Left kidney (tissue), 2 donors: Measurements from ENCODE around the gene PPP2R5E. TPM values are rescaled to one million over a fixed set of nuclear protein-coding genes. Genes with fewer than 3 reads are reported as not detected.
"Not testable (repeated sequence)": the region's sequence is repeated elsewhere in the genome, so short reads cannot be mapped to it uniquely, and the experiment has no call there.

Source experiments
- DNase-seq: peaks from one replicate; pipeline ENCODE4 v3.0.0-alpha.2; 2013
- polyA plus RNA-seq: library from polyadenylated mRNA; unstranded; fragments of 120-200 nt; gene quantifications from one replicate; pipeline ENCODE4 v1.2.1, GENCODE V29; 2013; ENCODE audit not compliant: insufficient read length

Gene PPP2R5E
- polyA plus RNA-seq, 1 donor, result 42.6 TPM

DNA sequence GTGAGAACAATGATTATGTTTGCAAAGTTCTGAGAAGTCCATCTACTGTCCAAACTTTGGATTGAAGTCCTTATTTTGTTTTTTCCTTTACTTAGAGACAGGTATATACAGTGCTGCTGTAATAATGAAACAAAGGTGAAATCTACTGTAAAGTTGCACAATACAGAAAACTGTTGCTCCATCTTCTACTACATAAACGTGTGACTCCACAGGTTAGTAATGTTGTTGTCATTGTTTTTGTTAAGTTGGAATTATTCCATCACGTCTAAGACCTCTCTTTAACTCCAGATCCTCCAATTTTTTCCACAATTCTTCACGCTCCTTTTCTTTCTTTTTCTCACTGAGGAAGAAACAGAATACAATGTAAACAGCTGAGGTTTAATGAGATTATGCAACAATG is 167.4 kb downstream of the PPP2R5E start:
- no peak for DNase-seq

DNA sequence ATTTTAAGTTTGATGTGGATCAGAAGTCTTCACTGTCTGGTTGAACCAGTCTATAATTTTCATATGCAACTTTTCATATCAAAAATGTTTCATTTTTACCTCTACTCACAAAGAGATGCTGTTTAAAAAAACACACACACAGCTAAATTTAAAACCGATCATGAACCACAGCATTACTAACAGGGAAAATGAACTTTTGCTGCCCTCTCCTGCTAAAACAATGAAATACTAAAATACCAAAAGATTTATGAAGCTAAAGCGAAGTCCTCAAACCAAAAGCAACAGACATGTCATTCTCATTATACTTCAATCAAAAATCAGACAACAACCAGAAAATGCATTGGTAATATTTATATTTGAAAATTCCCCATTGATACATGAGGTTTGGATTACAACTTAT is 171.6 kb downstream of the PPP2R5E start:
- not testable (repeated sequence) for DNase-seq

DNA sequence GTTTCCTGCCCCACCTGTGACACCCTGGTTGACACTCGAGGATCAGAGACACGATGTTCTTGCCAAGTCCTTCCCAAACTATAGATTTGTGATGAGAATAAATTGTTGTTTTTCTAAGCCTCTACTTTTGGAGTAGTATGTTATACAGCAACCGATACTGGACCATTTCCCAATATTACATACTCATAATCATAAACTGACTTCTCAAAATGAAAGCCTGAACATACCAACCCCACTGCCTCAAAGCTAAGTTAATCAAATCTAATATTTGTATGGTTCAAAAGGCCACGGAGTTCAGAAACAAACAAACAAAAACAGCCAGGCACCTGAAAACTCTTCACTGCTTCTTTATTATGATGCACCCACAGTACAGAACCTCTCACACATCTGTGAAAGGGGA is 172.1 kb downstream of the PPP2R5E start:
- no peak for DNase-seq

DNA sequence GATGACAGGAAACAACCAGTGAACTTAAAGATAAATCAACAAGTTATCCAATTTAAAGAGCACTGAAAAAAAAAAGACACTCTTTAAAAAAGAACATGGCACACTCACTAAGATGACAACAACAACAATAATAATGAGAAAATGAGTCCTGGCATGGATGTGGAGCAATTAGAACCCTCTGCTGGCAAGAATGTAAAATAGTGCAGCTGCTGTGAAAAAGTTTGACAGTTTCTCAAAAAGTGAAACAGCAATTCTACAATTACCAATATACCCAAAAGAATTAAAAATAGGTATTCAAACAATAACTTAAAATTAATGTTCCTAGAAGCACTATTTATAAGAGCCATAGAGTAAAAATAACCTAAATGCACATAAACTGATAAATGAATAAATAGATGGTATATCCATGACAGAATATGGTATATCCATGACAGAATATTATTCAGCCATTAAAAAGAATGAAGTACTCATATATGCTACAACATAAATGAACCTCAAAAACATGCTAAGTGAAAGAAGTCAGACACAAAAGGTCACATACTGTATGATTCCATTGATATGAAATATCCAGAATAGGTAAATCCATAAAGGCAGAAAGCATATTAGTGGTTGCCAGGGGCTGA is 175.3 kb downstream of the PPP2R5E start:
- no peak for DNase-seq

DNA sequence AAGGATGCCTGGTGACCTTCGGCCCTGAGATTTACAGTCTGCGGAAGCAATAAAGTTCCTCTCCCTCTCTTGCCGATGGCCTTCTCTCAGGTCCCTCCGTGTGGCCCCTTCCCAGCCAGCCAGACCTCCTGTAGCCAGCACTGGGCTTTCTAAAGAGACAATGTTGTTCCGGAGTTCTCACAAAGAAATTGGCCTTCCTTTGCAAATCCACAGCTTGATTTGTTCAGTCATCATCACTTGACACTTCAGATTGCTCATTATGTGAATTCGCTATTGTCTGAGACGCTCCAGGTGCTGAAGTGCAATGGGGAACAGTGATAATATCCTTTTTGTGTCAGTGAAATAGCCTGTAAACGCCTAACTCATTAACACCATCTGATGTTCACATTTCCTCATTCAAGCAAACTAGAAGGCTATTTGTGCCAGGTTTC is 180.8 kb downstream of the PPP2R5E start:
- DNase-seq, result no peak

DNA sequence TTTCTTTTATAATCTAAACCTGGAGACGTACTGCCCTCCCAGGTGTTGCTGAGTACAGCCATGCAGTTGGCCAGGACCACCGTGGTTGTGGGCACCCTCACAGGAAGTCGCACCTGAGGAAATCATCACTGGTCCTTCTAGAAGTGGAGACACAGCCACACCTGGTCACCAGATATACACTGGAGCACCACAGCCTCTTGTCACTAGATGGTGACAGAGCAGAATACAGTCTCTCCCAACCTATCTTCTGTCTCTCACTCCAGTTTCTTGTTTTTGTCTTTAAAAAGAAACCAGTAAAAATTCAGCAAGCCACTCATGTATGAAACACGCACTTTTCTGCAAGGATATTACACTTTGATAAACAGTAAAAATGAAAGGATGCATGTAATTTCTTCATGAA is 181.4 kb downstream of the PPP2R5E start:
- DNase-seq, result no peak

DNA sequence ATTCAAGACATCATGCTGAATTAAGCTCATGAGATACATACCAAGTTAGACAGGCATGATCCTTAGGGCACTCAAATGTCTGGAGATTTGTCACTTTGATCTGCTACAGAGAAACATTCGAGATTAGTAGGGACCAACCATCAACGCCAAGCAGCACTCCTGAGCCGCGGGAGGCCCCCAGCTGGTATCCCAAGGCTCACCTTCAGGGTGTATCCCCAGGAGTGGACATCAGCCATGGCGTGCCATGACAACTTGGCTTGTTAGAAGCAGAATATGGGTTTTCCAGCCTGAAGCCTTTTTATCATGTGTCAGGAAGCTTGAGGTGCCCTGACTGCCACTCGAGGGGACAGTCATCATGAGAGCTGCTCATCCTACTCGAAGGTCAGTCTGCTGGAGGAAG is 185.3 kb downstream of the PPP2R5E start:
- no peak for DNase-seq

DNA sequence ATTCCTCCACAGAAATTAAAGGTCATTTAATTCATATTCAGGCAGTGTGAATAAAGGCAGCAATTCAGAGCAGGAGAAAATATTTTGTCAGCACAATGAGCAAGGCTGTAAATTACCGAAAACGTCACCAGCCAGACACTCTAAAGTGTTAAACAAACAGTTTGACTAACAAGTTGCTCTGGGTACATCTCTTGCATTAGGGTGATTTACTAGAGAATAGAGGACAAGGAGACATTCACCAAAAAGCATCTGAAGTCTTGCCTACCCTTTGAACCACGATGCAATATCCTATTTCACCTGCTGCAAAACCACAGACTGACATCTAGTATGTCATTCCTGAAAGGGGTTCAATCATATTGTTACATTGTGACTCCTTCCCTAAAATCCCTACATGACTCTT is 197.4 kb downstream of the PPP2R5E start:
- DNase-seq, result no peak

DNA sequence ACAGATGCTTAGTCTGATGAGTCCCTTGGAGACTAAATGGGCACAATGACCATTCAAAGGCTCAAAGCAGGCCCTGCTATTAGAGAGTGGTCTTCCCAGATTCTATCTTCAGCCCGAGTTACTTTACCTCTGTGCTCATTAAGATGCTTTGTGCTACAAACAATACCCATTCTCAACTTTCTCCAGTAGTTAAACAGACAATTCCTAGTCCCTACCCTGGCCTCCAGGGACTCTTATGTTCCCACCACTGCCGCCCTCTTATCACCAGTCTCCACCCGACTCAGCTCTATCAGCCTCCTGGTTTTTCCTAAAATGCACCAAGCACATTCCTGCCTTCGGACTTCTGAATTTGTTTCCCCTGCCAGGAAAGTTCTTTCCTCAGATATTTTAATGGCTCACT is 198.8 kb downstream of the PPP2R5E start:
- DNase-seq, result no peak

DNA sequence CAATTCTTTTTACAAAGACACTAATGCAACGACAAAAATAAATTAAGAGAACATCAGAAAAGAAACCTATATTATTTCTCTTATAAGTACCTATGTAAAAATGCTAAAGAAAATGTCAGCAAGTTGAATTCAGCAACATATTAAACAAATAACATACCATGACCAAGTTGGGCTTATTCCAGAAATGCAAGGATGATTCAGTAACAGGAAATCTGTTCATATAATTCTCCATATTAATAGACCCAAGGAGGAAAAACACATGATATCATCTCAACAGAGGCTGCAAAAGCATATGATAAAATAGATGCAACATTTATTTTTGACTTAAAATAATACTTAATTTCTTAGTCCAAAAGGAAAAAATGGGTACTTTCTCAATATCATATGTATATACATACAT is 199.3 kb downstream of the PPP2R5E start:
- DNase-seq, result no peak

DNA sequence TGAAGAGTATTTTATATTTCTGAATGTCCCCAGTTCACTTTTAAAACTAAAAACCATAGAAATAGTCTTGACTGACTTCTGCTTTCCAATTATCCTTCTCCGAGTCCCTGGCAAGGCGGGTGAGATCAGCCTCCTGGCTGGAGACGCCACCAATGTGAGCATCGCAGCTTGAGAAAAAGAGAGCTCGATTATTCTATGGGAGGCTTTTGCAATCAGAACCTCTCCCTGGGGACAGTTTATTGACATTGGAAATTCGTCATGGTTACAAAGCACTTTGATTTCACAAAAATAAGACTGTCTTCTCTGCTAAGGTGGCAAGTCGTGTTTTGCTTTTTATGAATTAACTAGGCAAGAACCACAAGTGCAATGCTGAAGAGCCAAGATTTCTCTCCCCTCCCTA is 200.8 kb downstream of the PPP2R5E start:
- no peak for DNase-seq

DNA sequence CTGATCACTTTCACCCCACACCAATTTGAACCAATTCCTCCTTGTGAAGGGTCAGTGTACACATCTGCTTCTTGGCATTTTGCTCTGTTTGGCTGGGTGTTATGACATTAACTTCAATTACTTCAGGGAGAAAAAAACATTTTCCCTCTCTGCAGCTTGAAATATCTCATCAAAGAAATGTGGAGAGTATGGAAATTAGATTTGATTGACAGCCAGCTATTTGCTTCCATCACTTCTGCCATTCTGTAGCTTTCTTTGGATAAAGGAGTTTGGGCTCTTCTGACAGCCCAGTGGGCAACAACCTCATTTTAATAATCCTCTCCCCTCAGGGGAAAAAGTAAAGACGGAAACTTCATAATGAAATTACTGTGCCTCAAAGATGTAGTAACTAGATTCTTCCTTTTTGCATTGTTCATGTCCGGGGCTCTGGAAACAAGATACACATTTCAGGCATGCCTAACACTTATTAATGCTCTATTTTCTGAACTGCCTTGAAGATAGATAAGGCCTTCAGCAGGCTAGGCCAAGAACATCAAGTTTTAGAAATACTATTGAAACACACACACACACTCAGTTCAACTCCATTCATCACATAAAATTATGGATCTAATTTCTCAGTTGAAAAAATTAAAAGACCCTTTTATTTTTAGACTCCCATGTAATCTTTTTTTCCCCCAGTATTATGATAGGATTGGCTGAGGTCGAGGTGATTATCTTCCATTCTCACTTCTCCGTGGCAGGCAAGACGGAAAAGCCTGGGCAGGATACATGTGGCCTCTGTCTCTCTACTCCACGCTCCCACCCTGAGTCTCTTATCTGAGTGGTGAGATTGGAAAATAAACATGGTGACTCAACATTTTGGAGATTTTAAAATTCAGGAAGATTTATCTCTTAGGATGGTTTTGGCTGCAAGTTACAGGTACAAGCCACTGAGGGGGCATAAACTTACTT is 214.1 kb downstream of the PPP2R5E start:
- DNase-seq, result no peak

DNA sequence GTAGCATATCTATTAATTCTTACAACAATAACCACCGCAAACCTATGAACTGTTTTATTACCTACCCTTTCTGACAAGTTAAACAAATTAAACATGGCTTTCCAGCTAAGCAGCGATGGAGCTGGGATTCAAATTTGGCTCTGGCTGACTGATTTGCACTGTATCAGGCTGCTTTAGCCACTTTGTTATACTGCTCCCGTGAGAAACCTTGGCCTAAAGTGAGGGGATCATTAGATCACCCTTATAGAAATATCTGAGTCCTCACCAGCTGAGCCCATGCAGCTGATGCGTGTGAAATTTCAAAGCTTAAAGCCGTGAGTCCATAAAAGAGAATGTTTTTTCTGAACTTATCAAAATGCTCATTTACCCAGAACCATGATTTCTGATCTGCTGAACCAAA is 216.3 kb downstream of the PPP2R5E start:
- no peak for DNase-seq

DNA sequence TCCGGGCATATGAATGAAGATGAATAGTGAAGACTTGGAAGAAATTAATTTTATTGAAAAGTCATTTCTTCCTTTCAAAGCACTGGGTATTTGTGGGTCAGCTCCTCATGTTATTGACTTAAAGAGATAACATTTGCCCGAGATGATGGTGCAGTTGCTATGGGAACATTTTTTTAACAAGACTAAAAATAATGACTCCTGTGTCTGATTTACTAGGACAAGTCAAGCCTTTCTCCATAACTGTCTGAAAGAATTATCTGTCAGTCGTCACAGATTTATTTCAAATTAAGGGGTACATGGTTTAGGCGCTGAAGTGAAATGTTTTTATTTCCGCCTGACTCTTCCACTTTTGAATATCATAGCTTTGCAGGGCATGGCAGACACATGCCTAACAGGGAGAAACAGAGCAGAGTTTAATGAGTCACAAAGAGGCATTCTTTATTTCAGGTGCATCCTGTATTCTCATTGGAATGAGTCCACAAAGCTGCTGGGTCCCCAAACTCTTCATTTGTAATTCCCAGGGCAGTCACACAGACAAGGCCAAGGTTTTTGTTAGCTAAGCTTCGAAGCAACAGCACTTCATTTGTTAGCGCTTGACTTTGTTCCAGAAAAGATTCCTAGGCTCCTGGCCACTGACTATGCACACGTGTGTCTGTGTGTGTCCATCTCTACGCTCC is 220.1 kb downstream of the PPP2R5E start:
- DNase-seq, result no peak

DNA sequence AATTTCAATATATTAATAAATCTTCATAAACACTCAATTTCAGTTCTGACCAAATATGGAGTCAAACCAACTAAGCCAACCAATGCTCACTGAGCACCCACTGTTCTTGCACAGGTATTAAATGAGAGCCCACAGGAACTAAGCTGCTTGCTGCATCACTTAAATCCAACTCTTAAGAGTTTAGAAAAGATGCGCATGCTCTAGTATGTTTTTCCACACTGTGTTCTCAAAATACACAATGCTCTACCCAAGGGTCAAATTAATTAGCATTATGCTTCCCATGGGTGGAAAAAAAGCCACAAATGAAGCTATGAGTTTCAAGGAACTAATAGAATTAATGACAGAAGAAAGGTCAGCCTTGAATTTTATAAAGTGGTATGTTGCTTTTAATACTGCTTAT is 220.7 kb downstream of the PPP2R5E start:
- DNase-seq, result no peak

Other genes with a start within 250 kb of the PPP2R5E start
- gene GPHB5, start 224.4 kb downstream of the PPP2R5E start, polyA plus RNA-seq, result not detected
- gene WDR89, start 98.5 kb upstream of the PPP2R5E start, polyA plus RNA-seq, result 25.4 TPM
- 29.1 TPM for gene SGPP1, start 184.7 kb upstream of the PPP2R5E start, polyA plus RNA-seq